Skeletal muscle satellite cell (primary cell): ENCODE data around the gene C12orf60.

ENCODE experiments used
- H3K27me3 ChIP-seq: 2 replicates; pipeline ENCODE4 v1.7.0; 2013; ENCODE audit warnings: low read length; ENCODE audit not compliant: control insufficient read depth, insufficient read depth
- H3K36me3 ChIP-seq: 2 replicates; pipeline ENCODE4 v1.7.0; 2013; ENCODE audit warnings: mild to moderate bottlenecking, control low read depth, low read length; ENCODE audit not compliant: insufficient read depth
- H3K4me1 ChIP-seq: 2 replicates; pipeline ENCODE4 v1.7.0; 2013; ENCODE audit warnings: low read length; ENCODE audit not compliant: control insufficient read depth, insufficient read depth
- H3K4me2 ChIP-seq: 2 replicates; pipeline ENCODE4 v1.7.0; 2013; ENCODE audit warnings: mild to moderate bottlenecking, low read length
- H3K4me3 ChIP-seq: 2 replicates; pipeline ENCODE4 v1.7.0; 2013; ENCODE audit warnings: low read length
- H3K9ac ChIP-seq: 2 replicates; pipeline ENCODE4 v1.7.0; 2013; ENCODE audit warnings: mild to moderate bottlenecking, low read depth, low read length, moderate library complexity
- H3K9me3 ChIP-seq: replicated peaks from 2 replicates; pipeline ENCODE4 v1.7.0; 2013; ENCODE audit warnings: mild to moderate bottlenecking, control low read depth, low read length

The C12orf60 gene

DNA sequence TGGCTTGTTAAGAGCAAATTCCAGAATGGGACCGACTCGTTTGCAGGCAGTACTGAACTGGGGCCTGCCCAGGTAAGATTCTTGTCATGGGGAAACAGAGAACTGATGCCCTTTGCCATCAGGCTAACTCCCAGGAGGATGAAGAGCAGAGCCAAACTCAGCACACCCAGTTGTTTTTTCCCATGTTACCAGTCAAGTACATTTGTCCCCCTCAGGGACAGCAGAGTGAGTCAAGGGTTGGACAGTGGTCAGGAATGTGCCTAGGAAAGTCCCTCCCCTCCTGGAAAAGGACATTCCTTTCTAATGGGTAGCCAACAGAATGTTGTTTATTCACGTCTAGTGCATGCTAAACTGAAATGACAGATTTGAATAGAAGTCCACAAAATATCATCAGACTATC, 38.3 kb downstream of the C12orf60 start:
- H3K27me3 ChIP-seq = no peaks in the 10 kb centered on the region
- H3K9ac ChIP-seq = peak overlapping the region; percentile 30
- H3K4me1 ChIP-seq = peaks cover 35% of the 10 kb centered on the region
- H3K4me3 ChIP-seq = no peak overlapping the region
- no peaks in the 10 kb centered on the region for H3K36me3 ChIP-seq
- peak overlapping the region; percentile 27 for H3K4me2 ChIP-seq
- H3K9me3 ChIP-seq = no peaks in the 10 kb centered on the region

DNA sequence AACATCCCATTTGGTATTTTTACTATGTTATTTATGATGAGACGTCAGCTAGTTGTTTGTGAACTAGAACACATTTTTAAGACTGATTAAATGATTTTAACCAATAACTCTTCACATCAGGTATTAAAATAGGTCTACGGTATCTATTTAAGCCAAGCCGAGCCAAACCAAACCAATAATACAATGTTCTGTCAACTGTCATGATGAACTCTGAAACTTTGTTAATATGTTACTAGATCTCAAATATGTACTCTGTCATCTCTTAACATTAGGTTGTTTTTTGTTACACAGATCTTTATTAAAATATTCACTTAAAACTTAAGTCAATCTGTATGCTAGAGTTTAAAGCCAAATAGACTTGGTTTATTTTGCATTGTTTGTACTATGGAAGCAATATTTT, 38.8 kb downstream of the C12orf60 start:
- H3K4me3 ChIP-seq = no peak overlapping the region
- H3K9me3 ChIP-seq = no peaks in the 10 kb centered on the region
- peaks cover 29% of the 10 kb centered on the region for H3K4me1 ChIP-seq
- no peaks in the 10 kb centered on the region for H3K27me3 ChIP-seq
- H3K9ac ChIP-seq = peak overlapping the region; percentile 2
- H3K36me3 ChIP-seq = no peaks in the 10 kb centered on the region
- peak overlapping the region; percentile 27 for H3K4me2 ChIP-seq

- Histone ChIP-seq H3K9ac (peak within 1 kb of the TSS; percentile 2), H3K27me3 (no peaks in the 10 kb centered on the region), H3K4me1 (peaks cover 24% of the 10 kb centered on the region), H3K9me3 (no peaks in the 10 kb centered on the region), H3K4me2 (peak within 1 kb of the TSS; percentile 27), H3K36me3 (no peaks in the 10 kb centered on the region), H3K4me3 (no peak within 1 kb of the TSS)
Observed at GRCh38 chr12:14843425-14843887, 40.0 kb downstream of the C12orf60 start, which contains the start of gene ART4. ART4 (minus strand) TSS chr12:14843526; CDS start chr12:14843113, 413 bp downstream.

- Histone ChIP-seq H3K4me2 (no peak overlapping the region), H3K27me3 (no peaks in the 10 kb centered on the region), H3K9me3 (no peaks in the 10 kb centered on the region), H3K4me3 (no peak overlapping the region), H3K9ac (no peak overlapping the region), H3K36me3 (no peaks in the 10 kb centered on the region), H3K4me1 (peaks cover 24% of the 10 kb centered on the region)
Observed at GRCh38 chr12:14844401-14844800, 40.9 kb downstream of the C12orf60 start.

GRCh38 chr12:14845350-14845750, 41.9 kb downstream of the C12orf60 start:
- no peaks in the 10 kb centered on the region for H3K9me3 ChIP-seq
- H3K4me2 ChIP-seq = no peak overlapping the region
- H3K9ac ChIP-seq = peak overlapping the region; percentile 4
- no peaks in the 10 kb centered on the region for H3K36me3 ChIP-seq
- H3K4me3 ChIP-seq = no peak overlapping the region
- H3K4me1 ChIP-seq = peaks cover 24% of the 10 kb centered on the region
- no peaks in the 10 kb centered on the region for H3K27me3 ChIP-seq

DNA sequence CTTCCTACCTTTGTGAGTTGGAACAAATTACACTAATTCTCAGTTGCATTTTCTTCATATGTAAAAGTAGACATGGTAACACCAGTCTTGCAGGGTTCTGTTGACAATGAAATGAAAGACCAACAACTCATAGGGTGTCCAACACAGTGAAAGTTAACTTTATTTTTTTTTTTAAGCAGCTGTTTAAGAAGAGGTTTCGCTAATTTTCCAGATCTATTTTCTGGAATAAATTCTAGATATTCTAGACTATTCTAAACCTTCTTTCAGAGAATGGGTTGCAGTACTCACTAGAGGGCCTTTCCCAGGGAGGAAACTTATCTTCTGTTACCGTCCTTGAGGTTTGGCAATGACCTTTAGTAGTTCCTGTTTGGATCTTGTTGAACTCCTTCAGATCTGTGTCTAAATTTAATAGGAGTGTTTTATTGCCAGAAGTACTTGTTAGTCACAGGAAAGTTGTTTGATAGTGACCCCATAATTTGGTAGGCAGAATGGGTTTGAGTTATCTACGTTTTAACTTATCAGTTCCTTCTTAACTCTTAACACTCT, 42.6 kb downstream of the C12orf60 start:
- Histone ChIP-seq H3K9me3 (no peaks in the 10 kb centered on the region), H3K9ac (no peak overlapping the region), H3K4me3 (no peak overlapping the region), H3K4me1 (peaks cover 23% of the 10 kb centered on the region), H3K27me3 (no peaks in the 10 kb centered on the region), H3K36me3 (no peaks in the 10 kb centered on the region), H3K4me2 (no peak overlapping the region)

DNA sequence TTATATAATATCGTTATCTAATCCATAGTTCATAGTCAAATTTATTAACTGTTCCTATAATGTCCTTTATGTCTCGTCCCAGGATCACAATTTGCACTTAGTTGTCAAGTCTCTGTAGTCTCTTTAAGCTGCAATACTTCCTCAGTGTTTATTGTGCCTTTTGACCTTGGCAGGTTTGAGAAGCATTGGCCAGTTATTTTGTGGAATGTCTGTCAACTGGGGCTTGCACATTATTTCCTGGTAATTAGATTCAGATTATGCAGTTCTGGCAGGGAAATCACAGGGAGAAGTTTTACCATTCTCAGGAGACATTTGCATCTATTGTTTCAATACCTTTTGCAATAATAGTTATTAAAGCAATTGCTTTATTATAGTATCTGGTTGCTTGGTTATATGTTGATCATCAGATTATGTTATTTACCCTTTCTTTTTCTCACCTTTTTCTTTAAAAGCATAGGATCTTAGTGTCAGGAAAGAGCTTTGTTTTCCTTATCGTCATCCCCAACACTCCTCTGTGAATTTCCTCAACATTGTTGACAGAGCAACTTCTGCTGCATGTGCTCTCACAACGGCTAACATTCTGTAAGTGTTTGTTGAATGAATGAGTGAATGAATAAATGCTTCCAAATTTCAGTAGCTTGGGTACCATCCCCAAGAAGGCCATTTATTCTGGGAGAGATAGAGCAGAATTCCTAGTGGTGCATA, 43.6 kb downstream of the C12orf60 start:
- Histone ChIP-seq H3K4me1 (peaks cover 14% of the 10 kb centered on the region), H3K36me3 (no peaks in the 10 kb centered on the region), H3K4me2 (no peak overlapping the region), H3K27me3 (no peaks in the 10 kb centered on the region), H3K4me3 (no peak overlapping the region), H3K9me3 (no peaks in the 10 kb centered on the region), H3K9ac (no peak overlapping the region)

DNA sequence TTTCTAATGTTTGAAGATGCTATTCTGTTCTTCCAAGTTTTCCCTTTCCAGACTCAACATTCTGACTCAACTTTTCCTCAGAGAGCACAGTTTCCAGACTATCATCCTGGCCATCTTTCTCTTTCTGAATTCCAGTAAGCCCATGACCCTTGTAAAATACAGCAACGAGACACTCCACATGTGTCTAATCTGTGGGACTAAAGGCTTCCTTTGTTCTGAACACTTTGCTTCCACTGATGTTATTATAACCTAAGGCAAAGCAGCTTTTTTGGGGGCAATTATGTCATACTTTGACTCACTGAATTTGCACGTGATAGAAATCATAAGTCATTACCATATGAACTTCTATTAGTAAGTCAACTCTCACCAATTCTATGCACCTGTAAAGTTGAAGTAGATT, 46.2 kb downstream of the C12orf60 start:
- Histone ChIP-seq H3K9ac (no peak overlapping the region), H3K4me3 (no peak overlapping the region), H3K36me3 (no peaks in the 10 kb centered on the region), H3K27me3 (no peaks in the 10 kb centered on the region), H3K4me1 (peaks cover 14% of the 10 kb centered on the region), H3K4me2 (no peak overlapping the region), H3K9me3 (no peaks in the 10 kb centered on the region)

- Histone ChIP-seq H3K4me3 (no peak overlapping the region), H3K9ac (no peak overlapping the region), H3K9me3 (no peaks in the 10 kb centered on the region), H3K4me1 (peaks cover 16% of the 10 kb centered on the region), H3K27me3 (no peaks in the 10 kb centered on the region), H3K36me3 (no peaks in the 10 kb centered on the region), H3K4me2 (no peak overlapping the region)
Observed at GRCh38 chr12:14850929-14851663, 47.6 kb downstream of the C12orf60 start.

DNA sequence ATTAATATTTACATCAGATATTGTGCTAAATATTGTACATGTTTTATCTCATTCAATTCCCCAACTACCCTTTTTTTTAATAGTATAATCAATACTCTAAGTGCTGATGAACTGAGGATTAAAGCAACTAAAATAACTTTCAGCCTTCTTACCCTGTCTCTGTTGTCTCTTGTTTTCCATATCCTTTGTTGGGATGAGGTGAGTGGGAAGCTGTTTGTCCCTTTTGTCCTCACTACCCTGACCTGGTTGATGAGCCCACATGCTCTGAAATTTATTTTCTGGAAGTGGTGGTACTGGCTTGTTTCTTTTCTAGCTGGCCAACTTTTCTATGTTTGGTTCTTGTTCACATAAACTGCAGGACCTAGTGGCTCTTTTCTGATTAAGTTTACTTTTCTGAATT, 49.4 kb downstream of the C12orf60 start:
- Histone ChIP-seq H3K27me3 (no peaks in the 10 kb centered on the region), H3K9me3 (no peaks in the 10 kb centered on the region), H3K9ac (no peak overlapping the region), H3K4me2 (no peak overlapping the region), H3K4me3 (no peak overlapping the region), H3K36me3 (no peaks in the 10 kb centered on the region), H3K4me1 (peaks cover 12% of the 10 kb centered on the region)

DNA sequence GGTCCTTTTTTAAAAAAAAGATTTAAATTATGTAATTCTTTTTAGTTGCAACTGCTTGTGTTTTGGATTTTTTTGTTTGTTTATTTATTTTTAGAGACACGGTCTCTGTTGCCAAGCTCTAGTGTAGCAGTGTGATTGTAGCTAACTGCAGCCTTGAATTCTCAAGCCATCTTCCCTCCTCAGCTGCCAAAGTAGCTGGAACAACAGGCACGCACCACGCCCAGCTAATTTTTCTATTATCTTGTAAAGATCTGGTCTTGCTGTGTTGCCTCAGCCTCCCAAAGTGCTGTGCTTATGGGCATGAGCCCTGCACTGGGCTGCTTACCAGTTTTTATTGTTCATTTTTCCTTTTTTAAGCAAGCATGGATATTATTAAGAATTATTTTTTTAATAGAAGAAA, 50.5 kb downstream of the C12orf60 start:
- H3K4me2 ChIP-seq = no peak overlapping the region
- no peaks in the 10 kb centered on the region for H3K36me3 ChIP-seq
- no peak overlapping the region for H3K9ac ChIP-seq
- no peaks in the 10 kb centered on the region for H3K27me3 ChIP-seq
- no peak overlapping the region for H3K4me3 ChIP-seq
- H3K9me3 ChIP-seq = no peaks in the 10 kb centered on the region
- peaks cover 12% of the 10 kb centered on the region for H3K4me1 ChIP-seq
